GM21447 (cell line): Measurements from ENCODE around the gene MICAL3.

Experiments
- ATAC-seq: cut with Tn5 transposase; IDR thresholded peaks from one replicate; pipeline ENCODE4 v1.9.1; 2021; ENCODE audit not compliant: unreplicated experiment

MICAL3 gene

GRCh38 chr22:17785185-17786184 is 238.9 kb downstream of the MICAL3 start:
- ATAC-seq: no peak

GRCh38 chr22:17784776-17785175 is 239.6 kb downstream of the MICAL3 start:
- no peak for ATAC-seq

- no peak for ATAC-seq
These were observed 240.4 kb downstream of the MICAL3 start for GRCh38 chr22:17783773-17784480.

GRCh38 chr22:17783312-17783711 is 241.0 kb downstream of the MICAL3 start:
- no peak for ATAC-seq

- no peak for ATAC-seq
These were observed 241.7 kb downstream of the MICAL3 start for GRCh38 chr22:17782621-17783020.

GRCh38 chr22:17782158-17782557 is 242.2 kb downstream of the MICAL3 start:
- no peak for ATAC-seq

GRCh38 chr22:17781319-17782031 is 242.9 kb downstream of the MICAL3 start:
- no peak for ATAC-seq

GRCh38 chr22:17780741-17781318 is 243.5 kb downstream of the MICAL3 start:
- ATAC-seq: no peak

GRCh38 chr22:17780116-17780740 is 244.1 kb downstream of the MICAL3 start:
- no peak for ATAC-seq

- ATAC-seq: peak; percentile 38
These were observed 244.9 kb downstream of the MICAL3 start for GRCh38 chr22:17779286-17780115.

GRCh38 chr22:17778412-17778976 is 245.9 kb downstream of the MICAL3 start:
- no peak for ATAC-seq

- no peak for ATAC-seq
These were observed 246.7 kb downstream of the MICAL3 start for GRCh38 chr22:17777717-17778044.

- ATAC-seq: peak; percentile 30
These were observed 247.2 kb downstream of the MICAL3 start for GRCh38 chr22:17777005-17777716.

GRCh38 chr22:17775781-17776465 is 248.4 kb downstream of the MICAL3 start:
- no peak for ATAC-seq

GRCh38 chr22:17774926-17775685 is 249.3 kb downstream of the MICAL3 start:
- ATAC-seq: no peak

GRCh38 chr22:17774206-17774925 is 250.0 kb downstream of the MICAL3 start, which contains the start of gene BID:
Gene BID, minus strand, starts transcription at chr22:17774469. Its CDS starts 24,353 bp downstream, at chr22:17750116.
- ATAC-seq: no peak
